ENCODE data around the gene SLC20A1. TPM values are rescaled to one million over a fixed set of nuclear protein-coding genes. Genes with fewer than 3 reads are reported as not detected.

The SLC20A1 gene
- 101 TPM in 2 replicates for total RNA-seq

DNA sequence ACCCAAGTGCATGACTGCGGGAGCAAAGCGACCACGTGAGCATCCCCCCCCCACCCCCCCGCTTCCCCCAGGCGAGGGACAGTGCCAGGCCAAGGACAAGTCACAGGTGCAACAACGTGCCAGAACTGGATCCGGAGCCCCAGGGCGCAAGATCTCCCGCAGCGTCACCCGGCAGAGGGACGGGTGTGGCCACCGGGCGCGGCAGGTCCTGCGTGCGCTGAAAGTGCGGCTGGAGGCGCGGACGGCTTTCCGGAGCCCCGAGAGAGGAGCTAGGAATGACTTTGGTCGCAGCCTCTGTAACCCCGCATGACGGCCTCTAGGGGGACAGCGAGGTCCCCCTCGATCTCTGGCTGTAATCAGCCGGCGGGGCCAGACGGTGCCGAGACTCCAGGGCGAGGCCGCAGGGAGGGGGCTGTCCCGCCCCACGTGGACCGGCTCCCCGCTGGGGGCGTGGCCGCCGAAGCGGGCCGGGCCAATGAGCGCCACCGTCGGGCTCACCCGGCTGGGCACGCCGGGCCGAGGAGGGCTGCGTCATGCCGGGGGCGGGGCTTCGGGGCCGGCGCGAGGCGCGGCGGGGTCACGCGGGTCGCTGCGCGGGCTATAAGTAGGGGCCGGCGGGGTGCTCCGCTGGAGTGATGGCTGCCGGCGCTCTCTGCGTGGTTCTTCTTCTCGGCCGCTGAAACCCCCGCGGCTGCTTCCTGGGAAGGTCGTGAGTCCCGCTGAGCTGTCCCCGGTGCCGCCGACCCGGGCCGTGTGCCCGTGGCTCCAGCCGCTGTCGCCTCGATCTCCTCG lies at the start of gene SLC20A1:
Gene SLC20A1 (plus strand): TSS at position 630 of the 792 bp plus-strand sequence. CDS start 890 bp downstream, outside the sequence.
- peaks cover 4% of the 10 kb centered on the region for H3K36me3 ChIP-seq (ENCODE audit: control insufficient read depth, insufficient read depth, low read length)
- H3K27me3 ChIP-seq (ENCODE audit: control insufficient read depth, insufficient read depth, low read length): no peaks in the 10 kb centered on the region
- peak within 1 kb of the TSS; percentile 94 for H3K4me3 ChIP-seq (ENCODE audit: low read depth, low read length)
- TF ChIP-seq, protein P1, sequence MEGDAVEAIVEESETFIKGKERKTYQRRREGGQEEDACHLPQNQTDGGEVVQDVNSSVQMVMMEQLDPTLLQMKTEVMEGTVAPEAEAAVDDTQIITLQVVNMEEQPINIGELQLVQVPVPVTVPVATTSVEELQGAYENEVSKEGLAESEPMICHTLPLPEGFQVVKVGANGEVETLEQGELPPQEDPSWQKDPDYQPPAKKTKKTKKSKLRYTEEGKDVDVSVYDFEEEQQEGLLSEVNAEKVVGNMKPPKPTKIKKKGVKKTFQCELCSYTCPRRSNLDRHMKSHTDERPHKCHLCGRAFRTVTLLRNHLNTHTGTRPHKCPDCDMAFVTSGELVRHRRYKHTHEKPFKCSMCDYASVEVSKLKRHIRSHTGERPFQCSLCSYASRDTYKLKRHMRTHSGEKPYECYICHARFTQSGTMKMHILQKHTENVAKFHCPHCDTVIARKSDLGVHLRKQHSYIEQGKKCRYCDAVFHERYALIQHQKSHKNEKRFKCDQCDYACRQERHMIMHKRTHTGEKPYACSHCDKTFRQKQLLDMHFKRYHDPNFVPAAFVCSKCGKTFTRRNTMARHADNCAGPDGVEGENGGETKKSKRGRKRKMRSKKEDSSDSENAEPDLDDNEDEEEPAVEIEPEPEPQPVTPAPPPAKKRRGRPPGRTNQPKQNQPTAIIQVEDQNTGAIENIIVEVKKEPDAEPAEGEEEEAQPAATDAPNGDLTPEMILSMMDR (IDR thresholded peaks at IDR 0.05; ENCODE audit: insufficient read depth, low read length, poor library complexity, severe bottlenecking): peak; percentile 21
- no peak for DNase-seq (ENCODE audit: low read depth)

DNA sequence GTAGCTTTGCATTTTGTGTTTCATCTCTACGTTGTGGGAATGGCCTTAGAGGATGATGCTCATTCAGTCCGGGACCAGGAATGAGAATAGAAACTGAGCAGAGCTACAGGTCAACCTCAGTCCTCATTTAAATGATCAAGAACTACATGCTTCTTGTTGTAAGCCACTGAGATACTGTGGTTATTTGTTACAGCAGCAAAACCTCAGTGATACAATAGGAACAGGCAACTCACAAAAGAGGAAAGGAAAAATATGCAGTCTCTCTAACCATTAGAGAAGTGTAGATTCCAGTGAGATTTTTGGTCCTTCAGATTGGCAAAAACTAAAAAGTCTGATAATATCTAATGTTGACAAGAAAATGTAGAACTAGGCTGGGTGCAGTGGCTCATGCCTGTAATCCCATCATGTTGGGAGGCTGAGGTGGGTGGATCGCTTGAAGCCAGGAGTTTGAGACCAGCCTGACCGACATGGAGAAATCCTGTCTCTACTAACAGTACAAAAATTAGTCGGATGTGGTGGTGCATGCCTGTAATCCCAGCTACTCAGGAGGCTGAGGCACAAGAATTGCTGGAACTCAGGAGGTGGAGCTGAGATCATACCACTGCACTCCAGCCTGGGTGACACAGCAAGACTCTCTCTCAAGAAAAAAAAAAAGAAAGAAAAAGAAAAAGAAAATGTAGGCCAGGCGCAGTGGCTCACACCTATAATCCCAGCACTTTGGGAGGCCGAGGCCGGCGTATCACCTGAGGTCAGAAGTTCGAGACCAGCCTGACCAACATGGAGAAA lies 48.0 kb upstream of the SLC20A1 start:
- H3K36me3 ChIP-seq (ENCODE audit: control insufficient read depth, insufficient read depth, low read length): no peaks in the 10 kb centered on the region
- no peak for DNase-seq (ENCODE audit: low read depth)
- no peaks in the 10 kb centered on the region for H3K27me3 ChIP-seq (ENCODE audit: control insufficient read depth, insufficient read depth, low read length)
- no peak overlapping the region for H3K4me3 ChIP-seq (ENCODE audit: low read depth, low read length)
- TF ChIP-seq, protein P1 (IDR thresholded peaks at IDR 0.05; ENCODE audit: insufficient read depth, low read length, poor library complexity, severe bottlenecking): no peak

GRCh38 chr2:112600634-112601033 lies 45.1 kb upstream of the SLC20A1 start:
- Histone ChIP-seq H3K4me3 (ENCODE audit: low read depth, low read length) (no peak overlapping the region), H3K27me3 (ENCODE audit: control insufficient read depth, insufficient read depth, low read length) (no peaks in the 10 kb centered on the region), H3K36me3 (ENCODE audit: control insufficient read depth, insufficient read depth, low read length) (no peaks in the 10 kb centered on the region)
- TF ChIP-seq, protein P1 (IDR thresholded peaks at IDR 0.05; ENCODE audit: insufficient read depth, low read length, poor library complexity, severe bottlenecking): no peak
- DNase-seq (ENCODE audit: low read depth): no peak

DNA sequence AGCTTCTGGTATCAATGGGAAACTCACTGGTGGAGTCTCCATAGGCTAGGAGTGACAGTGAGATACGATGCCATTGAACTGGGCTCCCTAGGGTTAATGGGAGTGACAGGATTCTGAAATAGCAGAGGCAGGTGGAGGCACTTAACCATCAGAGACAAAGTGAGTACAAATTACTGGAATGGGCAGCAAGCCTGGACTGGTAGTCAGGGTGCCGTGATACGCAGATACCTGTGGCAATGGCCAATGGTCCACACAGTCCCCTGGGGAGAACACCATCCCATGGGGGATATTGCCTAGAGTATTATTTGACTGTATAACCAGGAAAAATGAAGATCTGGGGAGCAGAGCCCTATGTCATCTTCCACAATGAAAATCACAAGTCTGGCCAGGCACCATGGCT lies 44.0 kb upstream of the SLC20A1 start:
- no peaks in the 10 kb centered on the region for H3K27me3 ChIP-seq (ENCODE audit: control insufficient read depth, insufficient read depth, low read length)
- TF ChIP-seq, protein P1 (IDR thresholded peaks at IDR 0.05; ENCODE audit: insufficient read depth, low read length, poor library complexity, severe bottlenecking): no peak
- H3K36me3 ChIP-seq (ENCODE audit: control insufficient read depth, insufficient read depth, low read length): no peaks in the 10 kb centered on the region
- no peak for DNase-seq (ENCODE audit: low read depth)
- H3K4me3 ChIP-seq (ENCODE audit: low read depth, low read length): no peak overlapping the region

DNA sequence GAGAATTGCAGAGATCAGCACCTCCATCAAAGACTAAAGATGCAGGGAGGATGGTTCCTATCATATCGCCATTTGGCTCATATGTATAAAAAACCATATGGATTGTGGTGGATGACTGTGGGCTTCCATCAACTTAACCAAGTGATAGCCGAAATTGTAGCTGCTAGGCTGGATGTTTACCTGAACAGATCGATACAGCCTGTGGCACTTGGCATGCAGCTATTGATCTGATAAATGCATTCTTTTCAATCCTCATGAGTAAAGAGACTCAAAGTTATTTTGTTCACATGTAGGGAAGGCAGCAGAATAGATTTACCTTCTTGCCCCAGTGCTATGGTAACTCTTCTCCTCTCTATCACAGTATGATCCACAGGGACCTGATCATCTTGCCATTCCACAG lies 42.8 kb upstream of the SLC20A1 start:
- TF ChIP-seq, protein P1 (IDR thresholded peaks at IDR 0.05; ENCODE audit: insufficient read depth, low read length, poor library complexity, severe bottlenecking): no peak
- no peak overlapping the region for H3K4me3 ChIP-seq (ENCODE audit: low read depth, low read length)

More for the DNA sequence above, 42.8 kb upstream of the SLC20A1 start:
- H3K36me3 ChIP-seq (ENCODE audit: control insufficient read depth, insufficient read depth, low read length): no peaks in the 10 kb centered on the region
- H3K27me3 ChIP-seq (ENCODE audit: control insufficient read depth, insufficient read depth, low read length): no peaks in the 10 kb centered on the region
- DNase-seq (ENCODE audit: low read depth): no peak

Data from kidney epithelial cell (primary cell).